ENCODE measurements around the gene OR7A5.

OR7A5 gene

GRCh38 chr19:14835011-14835410 is at the start of gene OR7A5, which contains the start of gene OR7C1:
OR7A5 (minus strand) TSS chr19:14835185; CDS start chr19:14828241, 6,944 bp downstream.
OR7C1 (minus strand) TSS chr19:14835185; CDS start chr19:14800136, 35,049 bp downstream.
- no peak within 1 kb of the TSS for H3K27ac Mint-ChIP-seq
- H3K36me3 Mint-ChIP-seq: no peaks in the 10 kb centered on the region
- DNase-seq: no peak
- H3K27me3 Mint-ChIP-seq: peaks cover 4% of the 10 kb centered on the region
- H3K9me3 Mint-ChIP-seq: no peaks in the 10 kb centered on the region
- no peaks in the 10 kb centered on the region for H3K4me1 Mint-ChIP-seq
- CTCF ChIA-PET: no interaction called here
- no peak within 1 kb of the TSS for H3K4me3 Mint-ChIP-seq

- CTCF ChIA-PET: no interaction called here
- no peaks in the 10 kb centered on the region for H3K4me1 Mint-ChIP-seq
- H3K4me3 Mint-ChIP-seq: no peak overlapping the region
- no peaks in the 10 kb centered on the region for H3K9me3 Mint-ChIP-seq
- no peaks in the 10 kb centered on the region for H3K27me3 Mint-ChIP-seq
- H3K27ac Mint-ChIP-seq: no peak overlapping the region
- DNase-seq: no peak
- H3K36me3 Mint-ChIP-seq: no peaks in the 10 kb centered on the region
These were observed 36.7 kb upstream of the OR7A5 start for GRCh38 chr19:14871619-14872230.

- no peak for DNase-seq
- Mint-ChIP-seq H3K27me3 (peaks cover 10% of the 10 kb centered on the region), H3K9me3 (no peaks in the 10 kb centered on the region), H3K4me3 (no peak overlapping the region), H3K36me3 (no peaks in the 10 kb centered on the region), H3K27ac (no peak overlapping the region), H3K4me1 (no peaks in the 10 kb centered on the region)
- CTCF ChIA-PET: no interaction called here
These were observed 33.5 kb upstream of the OR7A5 start for GRCh38 chr19:14868497-14868896.

GRCh38 chr19:14848822-14849221 is 13.8 kb upstream of the OR7A5 start, which contains the start of gene OR7A10:
OR7A10 (minus strand) TSS chr19:14848922; CDS start chr19:14841877, 7,045 bp downstream.
- CTCF ChIA-PET: no interaction called here

GRCh38 chr19:14843578-14843977 is 8.6 kb upstream of the OR7A5 start:
- Mint-ChIP-seq H3K4me3 (no peak overlapping the region), H3K4me1 (no peaks in the 10 kb centered on the region), H3K27me3 (peaks cover 4% of the 10 kb centered on the region), H3K36me3 (no peaks in the 10 kb centered on the region), H3K9me3 (no peaks in the 10 kb centered on the region), H3K27ac (no peak overlapping the region)
- no peak for DNase-seq
- CTCF ChIA-PET: no interaction called here

More at GRCh38 chr19:14848822-14849221, 13.8 kb upstream of the OR7A5 start, which contains the start of gene OR7A10:
- no peak within 1 kb of the TSS for H3K4me3 Mint-ChIP-seq
- H3K27me3 Mint-ChIP-seq: peaks cover 13% of the 10 kb centered on the region
- no peak for DNase-seq
- H3K27ac Mint-ChIP-seq: no peak within 1 kb of the TSS
- H3K9me3 Mint-ChIP-seq: no peaks in the 10 kb centered on the region
- H3K36me3 Mint-ChIP-seq: no peaks in the 10 kb centered on the region
- H3K4me1 Mint-ChIP-seq: no peaks in the 10 kb centered on the region

- Mint-ChIP-seq H3K27ac (no peak overlapping the region), H3K4me3 (no peak overlapping the region), H3K9me3 (no peaks in the 10 kb centered on the region), H3K27me3 (peaks cover 4% of the 10 kb centered on the region), H3K36me3 (no peaks in the 10 kb centered on the region), H3K4me1 (no peaks in the 10 kb centered on the region)
- CTCF ChIA-PET: no interaction called here
- DNase-seq: no peak
These were observed 8.2 kb upstream of the OR7A5 start for GRCh38 chr19:14843169-14843568.

GRCh38 chr19:14840206-14840605 is 5.2 kb upstream of the OR7A5 start:
- H3K36me3 Mint-ChIP-seq: no peaks in the 10 kb centered on the region

GRCh38 chr19:14837391-14837790 is 2.4 kb upstream of the OR7A5 start:
- H3K36me3 Mint-ChIP-seq: no peaks in the 10 kb centered on the region
- no peak for DNase-seq
- H3K27me3 Mint-ChIP-seq: peaks cover 4% of the 10 kb centered on the region
- H3K4me1 Mint-ChIP-seq: no peaks in the 10 kb centered on the region
- no peaks in the 10 kb centered on the region for H3K9me3 Mint-ChIP-seq
- H3K27ac Mint-ChIP-seq: no peak overlapping the region
- H3K4me3 Mint-ChIP-seq: no peak overlapping the region
- CTCF ChIA-PET: no interaction called here

More at GRCh38 chr19:14840206-14840605, 5.2 kb upstream of the OR7A5 start:
- Mint-ChIP-seq H3K9me3 (no peaks in the 10 kb centered on the region), H3K27ac (no peak overlapping the region), H3K27me3 (peaks cover 7% of the 10 kb centered on the region), H3K4me1 (no peaks in the 10 kb centered on the region), H3K4me3 (no peak overlapping the region)
- CTCF ChIA-PET: no interaction called here
- DNase-seq: no peak

GRCh38 chr19:14830702-14831101 is 4.3 kb downstream of the OR7A5 start:
- DNase-seq: no peak
- no peaks in the 10 kb centered on the region for H3K36me3 Mint-ChIP-seq
- no peak overlapping the region for H3K27ac Mint-ChIP-seq
- H3K27me3 Mint-ChIP-seq: peaks cover 4% of the 10 kb centered on the region
- no peak overlapping the region for H3K4me3 Mint-ChIP-seq
- no peaks in the 10 kb centered on the region for H3K9me3 Mint-ChIP-seq
- no peaks in the 10 kb centered on the region for H3K4me1 Mint-ChIP-seq
- CTCF ChIA-PET: no interaction called here

GRCh38 chr19:14826006-14826405 is 9.0 kb downstream of the OR7A5 start:
- Mint-ChIP-seq H3K4me1 (no peaks in the 10 kb centered on the region), H3K4me3 (no peak overlapping the region), H3K27ac (no peak overlapping the region), H3K9me3 (no peaks in the 10 kb centered on the region), H3K27me3 (peaks cover 4% of the 10 kb centered on the region), H3K36me3 (no peaks in the 10 kb centered on the region)
- DNase-seq: no peak
- CTCF ChIA-PET: no interaction called here

- Mint-ChIP-seq H3K36me3 (no peaks in the 10 kb centered on the region), H3K9me3 (no peaks in the 10 kb centered on the region), H3K4me3 (no peak overlapping the region), H3K4me1 (no peaks in the 10 kb centered on the region), H3K27me3 (no peaks in the 10 kb centered on the region), H3K27ac (no peak overlapping the region)
- CTCF ChIA-PET: no interaction called here
- DNase-seq: no peak
These were observed 13.0 kb downstream of the OR7A5 start for GRCh38 chr19:14821937-14822336.

GRCh38 chr19:14818588-14818987 is 16.4 kb downstream of the OR7A5 start:
- CTCF ChIA-PET: no interaction called here
- H3K36me3 Mint-ChIP-seq: no peaks in the 10 kb centered on the region
- no peaks in the 10 kb centered on the region for H3K4me1 Mint-ChIP-seq
- H3K27ac Mint-ChIP-seq: no peak overlapping the region
- no peak overlapping the region for H3K4me3 Mint-ChIP-seq
- DNase-seq: no peak
- H3K27me3 Mint-ChIP-seq: no peaks in the 10 kb centered on the region
- no peaks in the 10 kb centered on the region for H3K9me3 Mint-ChIP-seq

GRCh38 chr19:14817052-14817451 is 17.9 kb downstream of the OR7A5 start:
- Mint-ChIP-seq H3K4me3 (no peak overlapping the region), H3K4me1 (no peaks in the 10 kb centered on the region), H3K27ac (no peak overlapping the region), H3K27me3 (no peaks in the 10 kb centered on the region), H3K9me3 (no peaks in the 10 kb centered on the region), H3K36me3 (no peaks in the 10 kb centered on the region)
- no peak for DNase-seq
- CTCF ChIA-PET: no interaction called here

- Mint-ChIP-seq H3K36me3 (no peaks in the 10 kb centered on the region), H3K27me3 (no peaks in the 10 kb centered on the region), H3K9me3 (no peaks in the 10 kb centered on the region), H3K4me3 (no peak overlapping the region), H3K4me1 (no peaks in the 10 kb centered on the region), H3K27ac (no peak overlapping the region)
- CTCF ChIA-PET: interaction anchor here (0.6 kb wide), 1 partner anchor 24 kb away, joined by 3 read pairs; no protein-coding TSS in a partner anchor
- DNase-seq: no peak
These were observed 19.9 kb downstream of the OR7A5 start for GRCh38 chr19:14814982-14815652.

Measured in activated naive CD4-positive, alpha-beta T cell treated with anti-CD3 and anti-CD28 coated beads, Interleukin-2, amount 10 ng/mL, durations not matched to agents 7 days and 5 days (primary cell).